Measurements from ENCODE around the gene GARIN5A.

- TF ChIP-seq THRA (IDR thresholded peaks at IDR 0.05) (no peak), CTCF (IDR thresholded peaks at IDR 0.05 in 2 of 3, conservative IDR thresholded peaks at IDR 0.05 in 1 of 3; ENCODE audit: insufficient read depth in 2 of 3, low read depth in 1 of 3, low read length in 3 of 3) (no peak), CC2D1A (IDR thresholded peaks at IDR 0.05) (no peak), SRF (CRISPR knock-in tag; IDR thresholded peaks at IDR 0.05) (no peak), CREB5 (CRISPR knock-in tag; IDR thresholded peaks at IDR 0.05) (no peak), MCM7 (IDR thresholded peaks at IDR 0.05) (no peak), RNF219 (CRISPR knock-in tag; IDR thresholded peaks at IDR 0.05) (no peak), ARHGAP35 (IDR thresholded peaks at IDR 0.05; ENCODE audit: partially characterized antibody) (no peak), TCF7 (IDR thresholded peaks at IDR 0.05; ENCODE audit: borderline replicate concordance) (no peak), MAZ (CRISPR knock-in tag; conservative IDR thresholded peaks at IDR 0.05 in 1 of 2, IDR thresholded peaks at IDR 0.05 in 1 of 2) (no peak), POLR2A (conservative IDR thresholded peaks at IDR 0.05) (no peak), RAD21 (CRISPR knock-in tag; conservative IDR thresholded peaks at IDR 0.05 in 1 of 2, IDR thresholded peaks at IDR 0.05 in 1 of 2) (no peak)
Observed at GRCh38 chr19:50434525-50434924, 42.1 kb downstream of the GARIN5A start.
